HG02852 (cell line): ENCODE results near the gene PAK1.
"Not testable (repeated sequence)": the region's sequence is repeated elsewhere in the genome, so short reads cannot be mapped to it uniquely, and the experiment has no call there.

Experiments used
- ATAC-seq: cut with Tn5 transposase; IDR thresholded peaks from one replicate; pipeline ENCODE4 v1.9.1; 2021; ENCODE audit warnings: mild to moderate bottlenecking, moderate library complexity; ENCODE audit not compliant: unreplicated experiment

The PAK1 gene

DNA sequence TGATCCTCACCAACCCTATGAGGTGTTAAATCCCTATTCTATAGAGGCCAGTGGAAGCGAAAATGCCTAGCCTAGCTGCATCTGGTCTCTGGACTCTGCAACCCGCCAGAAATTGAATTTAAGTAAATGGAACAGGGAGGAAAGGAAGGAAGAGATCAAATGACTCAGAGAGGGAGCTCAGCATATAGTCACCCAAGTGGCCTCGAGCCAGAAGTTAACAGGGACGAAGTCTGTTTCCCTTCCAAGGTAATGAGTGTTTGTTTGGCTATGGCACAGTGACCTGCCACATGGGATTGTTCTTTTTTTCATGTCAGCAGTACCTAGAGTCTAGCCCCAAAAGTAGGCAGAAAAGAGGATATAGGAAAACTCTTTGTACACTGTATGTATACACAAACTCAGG is 66.3 kb downstream of the PAK1 start:
- ATAC-seq, result no peak

DNA sequence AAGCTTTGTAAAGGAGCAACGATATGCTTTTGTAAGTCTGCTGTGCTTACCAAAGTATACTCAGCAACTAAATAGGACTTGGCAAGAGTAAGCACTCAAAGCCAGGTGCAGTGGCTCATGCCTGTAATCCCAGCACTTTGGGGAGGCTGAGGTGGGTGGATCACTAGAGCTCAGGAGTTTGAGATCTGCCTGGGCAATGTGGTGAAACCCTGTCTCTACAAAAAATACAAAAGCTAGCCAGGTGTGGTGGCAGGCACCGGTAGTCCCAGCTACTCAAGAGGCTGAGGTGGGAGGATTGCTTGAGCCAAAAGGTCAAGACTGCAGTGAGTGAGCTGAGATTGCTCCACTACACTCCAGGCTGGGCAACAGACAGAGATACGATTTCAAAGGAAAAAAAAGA is 67.5 kb downstream of the PAK1 start:
- ATAC-seq, result no peak

DNA sequence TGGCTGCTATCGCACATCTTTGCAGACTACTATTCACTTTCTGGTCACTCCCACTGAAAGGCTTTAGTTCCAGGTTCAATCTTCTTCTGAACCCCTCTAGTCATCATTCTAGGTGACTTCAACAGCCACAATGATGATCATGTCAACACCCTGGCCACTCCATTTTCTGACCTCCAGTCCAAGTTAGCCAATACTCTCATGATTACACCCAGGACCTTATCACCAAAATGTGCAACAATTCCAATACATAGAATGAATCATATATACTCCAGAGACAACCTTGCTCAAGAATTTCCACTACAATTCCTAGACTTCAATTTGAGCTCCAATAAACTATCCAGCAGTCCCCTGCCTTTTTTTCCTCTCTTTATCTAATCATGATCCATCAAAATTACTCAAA is 70.7 kb downstream of the PAK1 start:
- no peak for ATAC-seq

DNA sequence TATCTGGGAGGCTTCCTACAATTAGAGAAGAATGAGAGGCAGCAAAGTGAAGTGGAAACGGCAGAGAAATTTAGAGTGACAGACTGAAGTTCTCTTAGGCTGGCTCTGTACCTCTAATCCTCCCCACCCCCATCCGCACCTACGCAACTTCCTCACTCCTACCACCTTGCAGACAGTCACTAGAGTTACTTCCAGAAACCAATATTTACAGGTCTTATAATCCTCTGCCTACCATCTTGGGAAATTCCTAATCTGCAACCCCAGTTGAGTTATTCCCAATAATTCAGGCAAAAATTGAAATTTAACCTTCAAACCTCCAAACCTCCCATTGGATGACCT is 71.7 kb downstream of the PAK1 start:
- no peak for ATAC-seq

DNA sequence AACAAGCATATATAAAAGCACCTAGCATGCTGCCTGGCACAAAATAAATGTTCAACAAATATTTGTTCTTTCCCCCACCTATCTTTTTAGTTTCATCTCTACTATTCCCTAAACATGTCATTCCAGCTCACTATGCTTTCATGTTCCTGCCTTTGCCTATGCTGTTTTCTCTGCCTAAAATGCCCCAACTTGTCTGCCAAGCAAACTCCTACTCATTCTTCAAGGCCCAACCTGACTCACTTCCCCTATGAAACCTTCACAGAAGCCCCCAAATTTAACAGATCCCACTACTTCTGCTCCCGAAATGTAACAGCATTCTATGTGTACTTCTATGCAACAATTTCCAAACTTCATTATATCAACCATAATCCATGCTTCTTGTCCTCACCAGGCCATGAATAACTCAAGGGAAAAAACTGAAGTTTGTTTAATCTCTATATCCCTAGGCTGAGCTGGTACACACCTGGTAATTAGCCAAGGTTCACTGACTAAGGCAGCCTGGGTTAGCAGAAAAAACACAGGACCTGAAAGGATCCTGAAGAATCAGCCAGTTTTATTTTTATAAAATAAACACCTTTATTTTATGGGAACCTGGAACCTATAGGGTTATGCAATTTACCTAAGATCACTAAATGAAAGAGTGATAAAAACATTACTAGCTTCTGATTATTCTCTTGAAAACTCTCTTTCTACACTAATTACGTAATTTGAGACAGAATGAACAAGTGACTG is 72.2 kb downstream of the PAK1 start:
- no peak for ATAC-seq

DNA sequence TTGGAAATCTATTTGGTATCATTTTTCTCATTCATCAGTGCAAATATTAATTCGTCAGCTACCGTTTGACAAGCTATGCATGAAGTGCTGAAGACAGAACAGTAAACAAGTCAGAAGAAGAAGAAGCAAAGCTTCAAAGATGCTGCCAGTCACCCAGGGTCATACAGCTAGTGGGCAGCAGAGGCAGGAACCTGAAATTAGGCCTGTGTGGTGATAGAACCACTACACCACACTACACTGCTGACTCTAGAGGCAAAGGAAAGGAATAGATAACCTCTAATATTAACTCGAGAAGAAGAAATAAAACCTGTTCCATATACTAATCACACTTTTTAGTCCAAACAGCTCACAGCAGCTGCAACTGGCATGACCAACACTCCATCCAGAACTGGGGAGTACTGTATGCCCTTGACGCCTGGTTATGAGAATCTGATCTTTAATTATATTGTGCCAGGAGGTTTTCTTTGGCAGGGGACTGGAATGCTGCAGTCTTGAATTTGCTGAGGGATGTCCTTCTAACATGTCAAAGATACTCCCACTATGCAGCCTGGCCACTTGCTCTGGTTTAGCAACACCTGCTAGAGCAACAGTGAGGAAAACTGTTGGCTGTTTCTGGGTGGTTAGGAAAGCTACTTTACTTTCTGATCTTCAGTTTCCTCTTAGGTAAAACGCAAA is 73.0 kb downstream of the PAK1 start:
- ATAC-seq, result no peak

DNA sequence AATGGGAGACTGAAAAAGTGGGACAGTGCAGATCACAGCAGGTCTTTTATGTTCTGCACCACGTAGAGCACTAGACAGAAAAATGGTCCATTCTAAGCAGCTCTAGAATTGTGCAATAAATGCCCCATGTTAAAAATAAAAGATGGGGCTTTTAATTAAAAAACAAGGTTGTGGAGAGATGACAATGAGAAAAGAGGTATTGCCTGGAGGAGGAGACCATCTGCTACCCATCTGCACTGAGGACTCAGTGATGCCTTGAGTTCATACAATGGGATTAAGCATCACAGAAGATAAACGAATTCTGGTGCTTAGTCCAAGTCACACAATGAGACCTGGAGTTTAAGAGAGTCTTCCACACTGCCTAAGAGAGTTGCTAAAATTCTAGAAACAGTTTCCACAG is 73.6 kb downstream of the PAK1 start:
- no peak for ATAC-seq

DNA sequence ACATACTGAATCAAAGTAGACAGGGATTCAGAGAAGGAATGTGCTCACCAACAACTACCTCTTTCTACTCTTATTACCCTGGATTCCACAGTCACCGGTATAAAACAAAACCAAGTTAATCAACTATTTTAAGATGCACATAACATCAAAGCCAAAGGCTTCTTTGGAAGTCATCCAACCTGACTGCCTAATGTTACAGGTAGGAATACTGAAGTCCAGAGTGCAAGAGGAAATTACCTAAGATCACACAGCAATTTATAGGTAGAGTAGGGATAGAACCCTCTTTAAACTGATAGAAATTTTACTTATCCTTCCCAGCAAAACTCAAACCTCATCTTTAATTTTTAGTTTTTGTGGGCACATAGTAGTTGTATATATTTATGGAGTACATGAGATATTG is 76.3 kb downstream of the PAK1 start:
- ATAC-seq, result no peak

DNA sequence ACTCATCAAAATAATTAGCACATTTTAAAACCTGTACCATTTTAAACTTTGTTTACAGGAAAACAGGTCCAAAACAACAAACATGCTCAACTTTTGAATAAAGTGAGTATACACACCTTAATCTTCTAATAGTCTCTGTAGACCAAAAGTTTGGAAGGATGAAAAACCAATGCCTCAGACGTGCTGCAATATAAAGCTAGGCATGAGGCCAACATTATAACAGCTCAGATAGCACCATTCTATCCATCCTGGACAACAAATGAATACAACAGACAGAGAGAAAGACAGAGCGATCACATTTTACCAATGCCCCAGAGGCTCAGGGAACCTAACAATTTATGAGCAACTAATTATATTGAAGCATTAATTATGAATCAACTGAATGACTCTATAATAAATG is 77.0 kb downstream of the PAK1 start:
- no peak for ATAC-seq

DNA sequence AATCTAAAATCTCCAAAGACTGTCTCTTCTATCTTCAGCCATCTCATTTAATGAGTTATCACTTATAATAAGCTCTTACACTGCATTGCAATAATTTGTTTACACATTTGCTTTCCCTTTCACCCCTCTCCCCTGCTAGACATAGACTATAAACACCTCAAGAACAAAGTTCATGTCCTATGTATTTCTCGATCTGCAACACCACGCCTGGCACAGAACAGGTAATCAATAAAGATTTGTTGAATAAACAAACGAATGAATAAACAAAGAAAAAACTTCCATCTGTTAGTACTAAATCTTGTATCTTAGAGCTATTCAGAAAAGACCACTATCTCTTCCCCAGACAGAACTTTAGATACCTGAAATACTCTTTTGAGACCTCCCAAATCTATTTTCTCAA is 77.6 kb downstream of the PAK1 start:
- no peak for ATAC-seq

DNA sequence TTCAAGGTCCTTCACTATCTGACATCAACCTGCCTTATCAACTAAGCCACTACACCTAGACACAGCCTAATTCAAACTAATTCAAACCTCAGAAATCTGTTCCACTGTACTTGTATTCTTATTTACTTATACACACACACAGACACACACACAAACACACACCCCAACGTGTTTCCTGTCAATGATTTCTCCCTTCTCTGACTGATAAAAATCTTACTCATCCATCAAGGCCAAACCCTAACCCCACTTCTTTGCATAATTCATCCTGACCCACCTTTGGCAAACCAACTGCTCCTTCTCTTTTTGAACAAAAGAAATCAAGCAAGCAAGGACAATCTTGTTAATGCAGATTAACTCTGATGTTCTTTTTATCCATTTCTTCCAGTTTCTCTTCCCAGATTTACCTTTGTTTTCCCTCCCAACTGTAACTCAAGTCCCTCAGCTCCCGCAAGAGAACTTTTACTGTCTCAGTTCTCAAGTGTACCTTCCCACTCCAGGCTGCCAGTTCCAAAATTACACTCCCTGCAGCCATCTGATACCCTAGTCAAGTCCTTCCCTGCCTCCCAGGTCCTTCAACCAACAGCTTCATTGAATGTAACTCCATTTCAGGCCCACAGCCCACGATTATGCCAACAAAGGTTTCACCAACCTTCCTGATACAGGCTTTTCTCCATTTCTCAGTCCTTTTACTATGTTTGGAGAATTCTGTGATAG is 78.3 kb downstream of the PAK1 start:
- ATAC-seq, result no peak

DNA sequence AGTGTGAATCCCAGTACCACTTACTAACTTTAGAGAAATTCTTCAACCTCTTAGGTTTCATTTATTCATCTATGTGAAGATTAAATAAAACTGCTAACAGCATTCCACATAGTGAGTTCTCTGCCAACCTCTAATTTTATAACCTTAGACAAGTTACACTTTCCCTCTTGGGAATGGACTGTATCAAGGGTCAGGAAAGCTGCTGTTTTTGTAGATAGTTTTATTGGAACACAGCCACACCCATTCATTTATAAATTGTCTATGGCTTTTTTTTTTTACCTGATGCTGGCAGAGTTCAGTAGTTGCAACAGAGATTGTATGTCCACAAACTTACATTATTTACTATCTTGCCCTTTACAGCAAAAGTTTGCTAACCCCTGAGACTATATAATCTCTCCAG is 81.1 kb downstream of the PAK1 start:
- ATAC-seq, result no peak

DNA sequence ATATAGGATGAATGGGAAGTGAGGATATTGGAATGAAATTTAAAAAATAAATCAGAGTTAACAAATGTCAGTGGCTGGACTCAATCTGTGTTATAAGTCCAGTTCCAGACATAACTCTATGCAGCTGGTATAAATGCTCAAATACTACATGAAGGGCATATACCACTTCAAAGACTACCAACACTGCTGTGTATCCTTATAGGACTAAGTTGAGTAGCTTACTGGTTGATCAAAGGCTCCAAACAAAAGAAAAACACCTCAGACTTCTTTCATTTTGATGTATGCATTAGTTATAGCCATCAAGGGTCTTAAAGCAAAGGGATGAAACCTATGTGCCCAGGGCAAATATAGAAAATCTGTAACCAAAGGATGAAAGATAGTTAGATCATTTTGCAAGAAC is 86.2 kb downstream of the PAK1 start:
- ATAC-seq, result no peak

DNA sequence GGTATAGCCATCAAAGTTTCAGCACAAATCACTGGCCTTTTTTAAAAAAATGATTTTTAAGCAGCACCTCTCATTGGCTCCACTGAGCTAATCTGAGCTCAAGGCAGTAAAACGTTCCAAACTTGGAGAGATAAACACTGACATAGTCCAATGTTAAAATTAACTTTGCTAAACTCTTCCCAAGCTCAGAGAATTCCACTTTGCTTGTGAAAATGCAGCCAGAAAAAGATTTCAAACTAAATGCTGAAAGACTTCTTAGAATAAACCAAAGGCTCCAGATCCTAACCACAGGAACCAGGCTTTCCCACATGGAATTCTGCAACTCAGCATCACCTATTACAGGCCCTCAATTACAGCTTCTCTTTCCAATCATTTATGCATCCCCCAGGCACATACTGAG is 87.7 kb downstream of the PAK1 start:
- no peak for ATAC-seq

DNA sequence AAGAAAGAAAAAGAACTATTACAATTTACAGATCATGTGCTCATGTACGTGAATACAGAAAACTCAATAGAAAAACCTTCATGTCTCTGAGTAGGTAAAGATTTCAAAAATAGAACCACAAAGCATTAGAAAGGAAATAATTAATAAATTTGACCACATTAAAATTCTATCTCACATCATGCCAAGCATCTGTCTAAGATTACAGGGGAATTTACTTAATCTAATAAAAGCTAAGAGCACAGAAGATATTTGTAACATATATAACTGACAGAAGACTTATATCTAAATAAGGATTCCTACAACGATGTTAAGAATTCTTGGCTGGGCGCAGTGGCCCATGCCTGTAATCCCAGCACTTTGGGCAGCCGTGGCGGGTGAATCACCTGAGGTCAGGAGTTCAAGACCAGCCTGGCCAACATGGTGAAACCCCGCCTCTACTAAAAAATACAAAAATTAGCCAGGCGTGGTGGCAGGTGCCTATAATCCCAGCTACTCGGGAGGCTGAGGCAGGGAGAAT is 88.6 kb downstream of the PAK1 start:
- ATAC-seq, result not testable (repeated sequence)

DNA sequence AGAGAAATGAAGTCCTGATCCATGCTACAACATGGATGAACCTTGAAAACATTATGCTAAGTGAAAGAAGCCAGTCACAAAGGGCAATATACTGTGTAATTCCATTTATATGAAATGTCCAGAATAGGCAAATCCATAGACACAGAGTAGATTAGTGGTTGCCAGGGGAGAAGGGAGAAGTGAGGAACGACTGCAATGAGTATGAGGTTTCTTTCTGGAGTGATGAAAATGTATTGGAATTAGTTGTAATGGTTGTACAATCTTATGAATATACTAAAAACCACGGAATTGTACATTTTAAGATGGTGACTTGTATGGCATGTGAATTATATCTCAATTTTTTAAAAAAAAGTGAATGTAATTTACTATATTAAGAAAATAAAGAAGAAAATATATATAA is 89.3 kb downstream of the PAK1 start:
- no peak for ATAC-seq

DNA sequence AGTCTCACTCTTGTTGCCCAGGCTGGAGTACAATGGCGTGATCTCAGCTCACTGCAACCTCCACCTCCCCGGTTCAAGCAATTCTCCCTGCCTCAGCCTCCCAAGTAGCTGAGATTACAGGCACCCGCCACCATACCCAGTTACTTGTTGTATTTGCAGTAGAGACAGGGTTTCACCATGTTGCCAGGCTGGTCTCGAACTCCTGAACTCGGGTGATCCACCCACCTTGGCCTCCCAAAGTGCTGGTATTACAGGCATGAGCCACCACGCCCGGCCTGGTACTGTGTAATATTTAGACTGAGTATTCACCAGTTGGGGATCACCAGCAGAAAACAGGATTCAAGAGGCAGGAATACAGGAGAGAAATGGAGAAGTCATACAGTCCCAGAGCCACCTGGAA is 90.5 kb downstream of the PAK1 start:
- not testable (repeated sequence) for ATAC-seq

DNA sequence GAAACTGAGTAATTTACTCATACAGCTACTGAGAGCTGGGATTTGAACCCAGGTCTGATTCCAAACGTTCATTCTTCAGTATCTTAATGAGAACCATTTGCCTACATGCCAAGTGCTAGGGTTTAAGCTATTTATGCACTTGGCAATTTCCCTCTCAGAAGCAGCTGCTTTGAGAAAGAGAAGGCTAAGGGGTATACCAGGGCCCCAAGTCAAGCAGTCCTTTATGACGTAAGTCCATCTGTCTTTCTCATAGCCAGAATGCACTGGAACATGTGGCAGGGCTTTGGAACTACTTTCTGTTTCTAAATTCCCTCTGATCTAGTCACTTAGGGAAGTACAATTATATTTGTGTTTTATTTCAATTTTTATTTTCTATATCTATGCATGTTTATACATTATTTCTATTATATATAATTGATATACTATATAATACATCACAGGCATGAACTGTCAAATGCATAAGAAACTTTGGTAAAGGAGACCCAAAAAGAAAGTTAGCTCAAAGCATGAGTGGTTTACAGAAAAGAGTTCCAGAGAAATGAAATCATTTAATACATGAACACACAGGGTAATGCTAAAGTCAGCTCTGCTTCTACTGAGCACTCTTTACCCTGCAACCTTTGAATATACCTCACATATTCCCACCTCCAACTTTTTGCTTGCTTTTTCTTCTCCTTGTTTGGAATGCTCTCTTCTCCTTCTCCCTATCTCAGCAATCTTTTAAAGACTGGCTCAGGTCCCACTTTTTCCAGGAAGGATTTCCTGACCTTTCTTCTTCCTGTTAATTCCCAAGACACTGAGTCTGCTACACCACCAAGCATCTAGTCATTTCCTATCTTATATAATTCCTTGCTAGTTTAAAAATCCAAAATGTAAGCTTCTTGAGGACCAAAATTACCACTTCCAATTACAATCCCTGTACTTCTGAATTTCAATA is 91.9 kb downstream of the PAK1 start:
- no peak for ATAC-seq

DNA sequence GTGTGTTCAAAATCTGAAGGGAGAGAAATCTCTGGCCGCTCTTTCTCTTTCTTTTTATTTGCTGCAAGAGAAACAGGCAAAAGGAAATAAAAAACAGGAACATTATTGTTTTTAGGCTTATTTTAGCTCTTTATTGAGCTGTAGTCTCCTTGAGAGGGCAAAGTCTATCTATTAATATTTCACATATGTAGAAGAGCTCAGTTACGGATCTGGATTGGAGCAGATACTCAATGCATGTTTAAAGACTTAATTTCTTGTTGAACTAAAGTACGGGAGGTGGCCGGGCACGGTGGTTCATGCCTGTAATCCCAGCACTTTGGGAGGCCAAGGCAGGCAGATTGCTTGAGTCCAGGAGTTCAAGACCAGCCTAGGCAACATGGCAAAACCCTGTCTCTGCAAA is 94.0 kb downstream of the PAK1 start:
- no peak for ATAC-seq

DNA sequence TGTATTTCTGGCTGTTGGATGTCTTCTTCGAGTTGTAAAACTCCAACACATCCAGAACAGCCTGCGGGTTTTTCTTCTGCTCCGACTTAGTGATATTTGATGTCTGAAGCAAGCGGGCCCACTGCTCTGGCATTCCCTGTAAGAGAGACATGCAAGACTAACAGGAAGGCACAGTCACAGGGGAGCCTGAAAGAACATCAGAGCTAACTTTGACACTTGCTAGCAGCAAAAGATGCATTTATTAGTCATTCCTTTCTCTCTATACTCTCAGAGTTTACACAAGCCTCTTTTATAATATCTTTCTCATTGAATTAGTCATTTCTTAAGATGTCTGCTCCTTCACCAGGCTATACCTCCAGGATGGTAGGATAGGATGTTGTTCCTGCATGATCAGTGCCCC is 94.6 kb downstream of the PAK1 start:
- ATAC-seq, result no peak

DNA sequence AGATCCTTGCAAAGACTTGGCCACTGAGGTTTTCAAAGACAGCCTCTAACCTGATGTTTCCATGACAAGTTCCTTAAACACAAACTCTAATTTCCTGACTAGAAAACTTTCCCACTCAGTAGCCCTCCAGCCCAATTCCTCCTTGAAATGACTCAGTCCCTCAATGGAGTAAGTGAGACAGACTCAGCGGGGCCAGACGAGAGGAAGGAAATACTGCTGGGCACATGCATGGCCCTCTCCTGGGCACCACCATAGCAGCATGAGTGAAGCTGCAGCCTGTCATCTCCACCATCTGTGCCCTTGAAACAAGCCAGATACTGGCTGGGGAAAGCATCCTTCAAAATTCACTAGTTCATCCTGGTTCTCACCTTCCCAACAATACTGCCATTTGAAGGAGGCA is 96.2 kb downstream of the PAK1 start:
- ATAC-seq, result no peak
